Tibial nerve (tissue), 3 donors: Measurements from ENCODE around the gene PHF2.

Experiments
- CTCF ChIP-seq, 5 experiments: fragments of 200-600 bp in 3 of 5; fragments of 450-650 bp in 2 of 5; sonication (generic) in 3 of 5; IDR thresholded peaks; one replicate each; pipeline ENCODE4 v1.5.1; 2016 to 2019; ENCODE audit warnings: antibody characterized with exemption in 5 of 5, mild to moderate bottlenecking in 3 of 5, moderate library complexity in 2 of 5
- POLR2A ChIP-seq, 2 donors: fragments of 450-650 bp; IDR thresholded peaks; one replicate each; pipeline ENCODE4 v1.6.1; 2017; ENCODE audit warnings: antibody characterized with exemption in 2 of 2, mild to moderate bottlenecking in 2 of 2, moderate library complexity in 2 of 2

GRCh38 chr9:93679536-93680442, 103.4 kb downstream of the PHF2 start:
- TF ChIP-seq CTCF (IDR thresholded peaks at IDR 0.05) (no peak), POLR2A (IDR thresholded peaks at IDR 0.05) (no peak)
